IMR-90 (cell line): Measurements from ENCODE around the gene TTC7B.

ENCODE experiments used
- CTCF ChIP-seq: conservative IDR thresholded peaks from 2 replicates; pipeline ENCODE4 v1.5.1; 2012; ENCODE audit warnings: mild to moderate bottlenecking, low read depth, low read length, improper control_type of control experiment
- ELK1 ChIP-seq: fragments of 150-350 bp; IDR thresholded peaks from 2 replicates; pipeline ENCODE4 v1.6.1; 2016; ENCODE audit warnings: low read depth, mild to moderate bottlenecking, low read length, moderate library complexity, borderline replicate concordance
- RAD21 ChIP-seq: IDR thresholded peaks from 2 replicates; pipeline ENCODE4 v1.6.1; 2012; ENCODE audit warnings: low read length, improper control_type of control experiment
- RFX5 ChIP-seq: IDR thresholded peaks from 2 replicates; pipeline ENCODE4 v1.8.0; 2012; ENCODE audit warnings: low read depth, mild to moderate bottlenecking, low read length, moderate library complexity
- SMC3 ChIP-seq: fragments of 150-350 bp; IDR thresholded peaks from 2 replicates; pipeline ENCODE4 v1.6.1; 2016; ENCODE audit warnings: low read depth, mild to moderate bottlenecking, antibody characterized with exemption, low read length, moderate library complexity
- USF2 ChIP-seq: fragments of 150-350 bp; IDR thresholded peaks from 2 replicates; pipeline ENCODE4 v1.6.1; 2017; ENCODE audit warnings: mild to moderate bottlenecking, antibody characterized with exemption, low read length, low read depth

- TF ChIP-seq RAD21, result no peak
- TF ChIP-seq RFX5, result no peak
- TF ChIP-seq CTCF, result no peak
- no peak for TF ChIP-seq SMC3
- no peak for TF ChIP-seq USF2
- no peak for TF ChIP-seq ELK1
These were observed 34.4 kb downstream of the TTC7B start for GRCh38 chr14:90781876-90782275.
